NCI-H1092 (cell line): Measurements from ENCODE around the gene MAN1B1.

Experiments used
- DNase-seq: peaks from one replicate; lab custom pipeline; 2025; lab: John Stamatoyannopoulos, UW

Gene MAN1B1

GRCh38 chr9:137145731-137146526 lies 59.1 kb downstream of the MAN1B1 start:
- no peak for DNase-seq

GRCh38 chr9:137146527-137146918 lies 59.7 kb downstream of the MAN1B1 start:
- no peak for DNase-seq

DNA sequence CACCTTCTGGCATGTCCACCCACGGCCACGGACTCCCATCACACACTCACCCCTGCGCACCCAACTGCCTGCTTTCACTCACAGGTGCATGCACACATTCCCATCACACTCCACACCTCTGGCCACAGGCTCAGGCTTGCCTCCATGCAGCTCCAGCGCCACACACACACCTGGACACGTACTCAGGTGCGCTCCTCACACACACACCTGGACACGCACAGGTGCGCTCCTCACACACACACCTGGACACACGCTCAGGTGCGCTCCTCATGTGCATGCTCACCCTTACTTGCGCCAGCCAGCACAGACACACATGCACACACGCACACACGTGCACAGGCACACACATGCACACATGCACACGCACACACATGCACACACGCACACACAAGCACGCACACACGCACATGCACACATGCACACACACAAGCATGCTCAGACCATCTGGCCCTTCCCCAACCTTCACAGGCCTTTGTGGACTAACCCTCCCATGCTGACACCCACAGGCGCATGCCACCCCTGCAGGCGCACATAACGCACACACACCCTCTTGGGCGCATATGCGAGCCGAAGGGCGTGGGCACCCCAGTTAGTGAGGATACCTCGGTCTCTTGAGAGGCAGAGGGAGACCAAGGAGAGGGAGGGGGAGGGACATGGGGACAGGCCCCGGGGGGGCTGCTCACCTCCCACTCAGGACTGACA lies 60.5 kb downstream of the MAN1B1 start:
- DNase-seq: no peak

- DNase-seq: no peak
Observed at GRCh38 chr9:137147793-137148160, 61.0 kb downstream of the MAN1B1 start.

DNA sequence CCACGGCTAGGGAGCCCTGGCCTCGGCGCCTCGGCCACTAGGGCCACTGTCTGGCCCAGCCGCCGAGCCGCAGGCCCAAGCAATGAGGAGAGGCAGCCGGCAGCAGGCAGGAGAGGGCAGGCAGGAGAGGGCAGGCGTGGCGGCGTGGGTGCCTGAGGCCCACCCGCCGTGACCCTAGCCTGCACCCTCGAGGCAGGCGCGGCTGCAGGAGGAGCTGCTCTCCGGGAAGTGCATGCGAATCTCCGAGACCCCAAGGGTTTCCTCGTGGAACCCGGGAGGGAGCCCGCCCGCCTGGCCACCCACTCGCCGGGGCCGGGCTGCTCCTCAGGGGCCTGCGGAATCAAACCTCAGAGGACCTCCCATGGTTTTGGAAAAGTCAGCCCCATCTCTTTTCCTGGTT lies 61.5 kb downstream of the MAN1B1 start:
- no peak for DNase-seq

GRCh38 chr9:137148661-137149060 lies 61.9 kb downstream of the MAN1B1 start:
- no peak for DNase-seq

DNA sequence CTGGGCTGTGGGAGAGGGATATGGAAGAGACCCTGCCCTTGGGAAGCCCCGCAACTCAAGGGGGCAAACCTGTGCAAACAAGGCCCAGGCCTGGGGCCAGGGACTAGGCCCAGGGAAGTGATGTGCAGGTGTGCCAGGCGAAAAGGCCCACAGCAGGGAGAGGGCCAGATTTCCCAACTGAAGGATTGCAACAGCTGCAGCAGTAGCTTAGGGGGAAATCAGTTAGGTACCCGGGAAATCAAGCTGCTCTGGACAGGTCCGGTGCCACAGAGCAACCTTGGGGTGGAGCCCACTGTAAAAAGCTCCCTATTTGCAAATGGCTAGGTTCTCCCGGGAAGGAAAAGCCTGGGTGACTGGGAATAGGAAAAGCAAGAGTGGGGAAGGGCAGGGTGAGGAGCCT lies 62.6 kb downstream of the MAN1B1 start:
- no peak for DNase-seq

- no peak for DNase-seq
Observed at GRCh38 chr9:137149942-137150616, 63.3 kb downstream of the MAN1B1 start.

- DNase-seq: no peak
Observed at GRCh38 chr9:137150617-137151457, 64.1 kb downstream of the MAN1B1 start.

GRCh38 chr9:137152844-137153405 lies 66.1 kb downstream of the MAN1B1 start:
- no peak for DNase-seq

- no peak for DNase-seq
Observed at GRCh38 chr9:137156567-137157375, 70.0 kb downstream of the MAN1B1 start.

DNA sequence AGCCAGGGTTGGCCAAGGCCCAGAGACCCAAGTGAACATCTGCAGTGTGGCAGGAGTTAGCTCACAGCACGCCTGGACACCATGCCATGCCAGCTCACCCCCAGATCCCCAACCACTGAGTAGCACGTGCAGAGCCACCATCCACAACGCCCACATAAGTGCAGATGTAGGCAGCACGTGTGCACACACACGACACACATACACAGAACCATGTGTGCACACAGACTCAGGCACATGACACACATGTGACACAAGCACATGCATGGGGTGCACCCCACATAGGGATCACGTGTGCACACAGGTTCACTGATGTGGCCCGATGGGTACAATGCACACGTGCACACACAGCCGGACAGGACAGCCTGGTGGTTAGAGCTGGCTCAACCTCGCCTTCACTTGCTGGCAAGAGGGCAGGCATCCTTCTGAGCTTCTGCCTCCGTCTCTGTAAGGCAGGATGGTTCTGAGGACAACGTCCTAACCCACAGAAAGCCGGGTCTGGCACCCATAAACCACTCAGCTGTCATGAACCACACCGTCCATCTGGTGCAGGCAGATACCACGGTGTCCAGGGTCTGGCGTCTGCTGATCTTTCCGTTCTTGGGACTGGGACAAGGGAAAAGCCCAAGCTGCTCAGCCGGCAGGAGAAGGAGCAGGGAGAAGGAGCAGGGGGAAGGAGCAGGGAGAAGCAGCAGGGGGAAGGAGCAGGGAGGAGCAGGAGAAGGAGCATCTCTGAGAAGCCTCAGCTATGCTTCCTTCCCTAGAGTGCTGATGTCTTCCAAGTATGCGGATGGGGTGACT lies 71.0 kb downstream of the MAN1B1 start:
- DNase-seq: no peak

- DNase-seq: no peak
Observed at GRCh38 chr9:137158625-137159024, 71.8 kb downstream of the MAN1B1 start.
